Esophagus (tissue), 2 donors: Measurements from ENCODE around the gene PSMC2. TPM values are rescaled to one million over a fixed set of nuclear protein-coding genes. Genes with fewer than 3 reads are reported as not detected.
"Not testable (repeated sequence)": the region's sequence is repeated elsewhere in the genome, so short reads cannot be mapped to it uniquely, and the experiment has no call there.

Experiments used
- H3K27ac ChIP-seq, 2 donors: one replicate each; pipeline ENCODE4 v1.5.1; 2013; ENCODE audit warnings: low read depth in 2 of 2, mild to moderate bottlenecking in 2 of 2, inconsistent platforms in 1 of 2, low read length in 1 of 2, moderate library complexity in 1 of 2
- H3K27me3 ChIP-seq, 2 donors: one replicate each; pipeline ENCODE4 v1.6.1; 2013; ENCODE audit warnings: low read length in 2 of 2, control low read depth in 1 of 2, mild to moderate bottlenecking in 1 of 2; ENCODE audit not compliant: insufficient read depth in 2 of 2, control insufficient read depth in 1 of 2
- H3K36me3 ChIP-seq, 2 donors: one replicate each; pipeline ENCODE4 v1.6.1; 2013; ENCODE audit warnings: low read length in 1 of 2; ENCODE audit not compliant: control insufficient read depth in 2 of 2, insufficient read depth in 2 of 2
- H3K4me1 ChIP-seq, 2 donors: one replicate each; pipeline ENCODE4 v1.6.1; 2013; ENCODE audit warnings: low read length in 1 of 2; ENCODE audit not compliant: control insufficient read depth in 2 of 2, insufficient read depth in 2 of 2
- H3K4me3 ChIP-seq, 2 donors: one replicate each; pipeline ENCODE4 v1.5.1; 2013; ENCODE audit warnings: low read length in 2 of 2, mild to moderate bottlenecking in 2 of 2, low read depth in 1 of 2, moderate library complexity in 1 of 2
- H3K9me3 ChIP-seq, 2 donors: one replicate each; pipeline ENCODE4 v1.6.1; 2013; ENCODE audit warnings: mild to moderate bottlenecking in 2 of 2, low read depth in 1 of 2, low read length in 1 of 2, moderate library complexity in 1 of 2; ENCODE audit not compliant: control insufficient read depth in 2 of 2, insufficient read depth in 1 of 2
- WGBS, 2 donors: extraction: QIAGEN DNeasy Blood & Tissue Kit; methylation state at CpG; one replicate each; pipeline ENCODE4 v1.1.7; 2013; 5-methylcytosine and 5-hydroxymethylcytosine counted together
- polyA plus RNA-seq, 2 donors: library from polyadenylated mRNA; stranded (reverse); fragments of 200-250 nt; gene quantifications; one replicate each; pipeline ENCODE4 v1.2.3, GENCODE V29; 2013
- donor health status: healthy with polysubstance abuse.
- donor health status: Bipolar disorder and iron deficiency.

PSMC2 gene
- polyA plus RNA-seq, 2 donors, result 57.9 to 115 TPM

DNA sequence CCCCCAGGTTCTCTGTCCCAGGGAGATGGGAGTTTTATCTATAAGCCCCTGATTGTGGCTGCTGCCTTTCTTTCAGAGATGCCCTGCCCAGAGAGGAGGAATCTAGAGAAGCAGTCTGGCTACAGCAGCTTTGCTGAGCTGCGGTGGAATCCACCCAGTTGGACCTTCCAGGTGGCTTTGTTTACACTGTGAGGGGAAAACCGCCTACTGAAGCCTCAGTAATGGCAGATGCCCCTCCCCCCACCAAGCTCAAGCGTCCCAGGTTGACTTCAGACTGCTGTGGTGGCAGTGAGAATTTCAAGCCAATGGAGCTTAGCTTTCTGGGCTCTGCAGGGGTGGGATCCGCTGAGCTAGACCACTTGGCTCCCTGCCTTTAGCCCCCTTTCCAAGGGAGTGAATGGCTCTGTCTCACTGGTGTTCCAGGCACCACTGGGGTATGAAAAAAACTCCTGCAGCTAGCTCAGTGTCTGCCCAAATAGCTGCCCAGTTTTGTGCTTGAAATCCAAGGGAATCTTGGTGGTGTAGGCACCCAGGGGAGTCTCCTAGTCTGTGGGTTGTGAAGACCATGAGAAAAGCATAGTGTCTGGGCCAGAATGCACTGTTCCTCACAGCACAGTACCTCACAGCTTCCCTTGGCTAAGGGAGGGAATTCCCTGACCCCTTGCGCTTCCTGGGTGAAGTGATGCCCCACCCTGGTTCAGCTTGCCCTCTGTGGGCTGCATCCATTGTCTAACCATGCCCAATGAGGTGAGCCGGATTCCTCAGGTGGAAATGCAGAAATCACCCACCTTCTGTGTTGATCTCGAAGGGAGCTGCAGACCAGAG is 58.6 kb downstream of the PSMC2 start:
- not testable (repeated sequence) for H3K9me3 ChIP-seq

GRCh38 chr7:103412151-103412550 is 64.7 kb downstream of the PSMC2 start:
- 90 to 94% methylated on average over 1 of the region's 1 CpG for WGBS, 2 donors
- Histone ChIP-seq H3K4me1 (no peaks in the 10 kb centered on the region), H3K27me3 (no peaks in the 10 kb centered on the region), H3K27ac (no peak overlapping the region), H3K4me3 (no peak overlapping the region), H3K9me3 (peaks cover 0 to 2% of the 10 kb centered on the region in 2 donors), H3K36me3 (no peaks in the 10 kb centered on the region)

More for the DNA sequence above, 58.6 kb downstream of the PSMC2 start:
- not testable (repeated sequence) for H3K27me3 ChIP-seq, H3K4me3 ChIP-seq, H3K27ac ChIP-seq, H3K36me3 ChIP-seq, H3K4me1 ChIP-seq
- WGBS, 2 donors, result 62 to 65% methylated on average over 7 of the region's 7 CpGs

DNA sequence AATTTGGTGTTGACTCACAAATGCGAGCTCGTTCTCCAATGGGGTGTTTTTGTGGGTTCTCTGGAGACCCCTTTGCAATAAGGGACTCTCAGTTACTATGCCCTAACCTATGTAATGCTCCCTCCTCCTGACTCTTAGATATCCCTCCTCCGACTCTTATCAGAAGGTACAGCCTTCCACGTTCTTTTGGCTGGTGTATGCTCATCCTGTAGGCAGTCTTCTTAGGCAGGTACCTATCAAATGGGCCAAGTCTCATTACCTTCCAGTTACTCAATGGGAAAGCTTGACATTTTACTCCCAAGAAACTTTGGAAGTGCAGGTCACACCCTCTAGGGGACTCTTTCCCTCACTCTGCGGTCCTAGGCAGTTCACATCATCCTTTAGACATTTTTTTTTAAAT is 66.0 kb downstream of the PSMC2 start:
- Histone ChIP-seq H3K36me3 (no peaks in the 10 kb centered on the region), H3K27me3 (no peaks in the 10 kb centered on the region), H3K4me3 (no peak overlapping the region), H3K9me3 (peaks cover 0 to 2% of the 10 kb centered on the region in 2 donors), H3K27ac (no peak overlapping the region), H3K4me1 (no peaks in the 10 kb centered on the region)
- WGBS, 2 donors, result 78 to 83% methylated on average over 5 of the region's 5 CpGs

- H3K36me3 ChIP-seq, result no peaks in the 10 kb centered on the region
- H3K4me1 ChIP-seq, result no peaks in the 10 kb centered on the region
- no peaks in the 10 kb centered on the region for H3K9me3 ChIP-seq
- 81 to 83% methylated on average over 3 of the region's 3 CpGs for WGBS, 2 donors
- H3K27me3 ChIP-seq, result no peaks in the 10 kb centered on the region
- no peak overlapping the region for H3K4me3 ChIP-seq
- H3K27ac ChIP-seq, result no peak overlapping the region
Observed at GRCh38 chr7:103418241-103418640, 70.8 kb downstream of the PSMC2 start.

Other genes with a start within 250 kb of the PSMC2 start
- 1 to 10 TPM; 1.1 to 1.7 TPM for gene NAPEPLD, start 198.5 kb upstream of the PSMC2 start, polyA plus RNA-seq
- gene PMPCB, start 50.2 kb upstream of the PSMC2 start, polyA plus RNA-seq, result 10 to 100 TPM; 32.9 to 47.4 TPM
- 10 to 100 TPM; 15.6 to 18.5 TPM for gene DNAJC2, start 2.9 kb upstream of the PSMC2 start, polyA plus RNA-seq
- under 1 TPM; 0.01 to 0.06 TPM for gene SLC26A5, start 98.6 kb downstream of the PSMC2 start, polyA plus RNA-seq